Peyer's patch (tissue), 4 donors: Measurements from ENCODE around the gene ZNF674.

ENCODE experiments used
- POLR2A ChIP-seq, 2 donors: fragments of 450-650 bp; IDR thresholded peaks; one replicate each; pipeline ENCODE4 v1.5.1; 2017; ENCODE audit warnings: antibody characterized with exemption in 2 of 2, mild to moderate bottlenecking in 2 of 2, moderate library complexity in 2 of 2
- TF ChIP-seq, protein P1 (sequence below), 6 experiments: fragments of 450-650 bp in 4 of 6; fragments of 200-600 bp in 2 of 6; sonication (generic) in 1 of 6; IDR thresholded peaks; one replicate each; pipeline ENCODE4 v1.5.1; 2017 to 2019; ENCODE audit warnings: antibody characterized with exemption in 6 of 6, mild to moderate bottlenecking in 3 of 6, moderate library complexity in 1 of 6

DNA sequence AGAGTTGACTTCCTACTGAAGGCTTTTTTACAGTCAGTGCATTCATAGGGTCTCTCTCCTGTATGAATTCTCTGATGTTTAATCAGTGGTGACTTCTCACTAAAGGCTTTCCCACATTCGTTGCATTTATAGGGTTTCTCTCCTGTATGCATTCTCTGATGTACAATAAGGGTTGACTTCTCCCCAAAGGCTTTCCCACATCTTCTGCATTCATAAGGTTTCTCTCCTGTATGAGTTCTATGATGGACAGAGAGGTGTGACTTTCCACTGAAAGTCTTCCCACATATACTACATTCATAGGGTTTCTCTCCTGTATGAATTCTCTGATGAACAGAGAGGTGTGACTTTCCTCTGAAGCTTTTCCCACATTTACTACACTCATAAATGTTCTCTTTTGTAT lies 45.2 kb downstream of the ZNF674 start:
- TF ChIP-seq, protein P1, sequence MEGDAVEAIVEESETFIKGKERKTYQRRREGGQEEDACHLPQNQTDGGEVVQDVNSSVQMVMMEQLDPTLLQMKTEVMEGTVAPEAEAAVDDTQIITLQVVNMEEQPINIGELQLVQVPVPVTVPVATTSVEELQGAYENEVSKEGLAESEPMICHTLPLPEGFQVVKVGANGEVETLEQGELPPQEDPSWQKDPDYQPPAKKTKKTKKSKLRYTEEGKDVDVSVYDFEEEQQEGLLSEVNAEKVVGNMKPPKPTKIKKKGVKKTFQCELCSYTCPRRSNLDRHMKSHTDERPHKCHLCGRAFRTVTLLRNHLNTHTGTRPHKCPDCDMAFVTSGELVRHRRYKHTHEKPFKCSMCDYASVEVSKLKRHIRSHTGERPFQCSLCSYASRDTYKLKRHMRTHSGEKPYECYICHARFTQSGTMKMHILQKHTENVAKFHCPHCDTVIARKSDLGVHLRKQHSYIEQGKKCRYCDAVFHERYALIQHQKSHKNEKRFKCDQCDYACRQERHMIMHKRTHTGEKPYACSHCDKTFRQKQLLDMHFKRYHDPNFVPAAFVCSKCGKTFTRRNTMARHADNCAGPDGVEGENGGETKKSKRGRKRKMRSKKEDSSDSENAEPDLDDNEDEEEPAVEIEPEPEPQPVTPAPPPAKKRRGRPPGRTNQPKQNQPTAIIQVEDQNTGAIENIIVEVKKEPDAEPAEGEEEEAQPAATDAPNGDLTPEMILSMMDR (IDR thresholded peaks at IDR 0.05) = no peak
- no peak for TF ChIP-seq POLR2A (IDR thresholded peaks at IDR 0.05)
